AG20443 (cell line): Measurements from ENCODE around the gene VASP.

Source experiments
- DNase-seq: peaks from one replicate; pipeline ENCODE4 v3.0.0; 2012; ENCODE audit warnings: low spot score, mixed read lengths

The VASP gene

GRCh38 chr19:45506989-45507871, at the start of gene VASP:
Gene VASP, plus strand, starts transcription at chr19:45507479. Its CDS starts 293 bp downstream, at chr19:45507772.
- peak; percentile 86 for DNase-seq

- no peak for DNase-seq
Measured at GRCh38 chr19:45457776-45458175, 49.5 kb upstream of the VASP start.

GRCh38 chr19:45460807-45461347, 46.4 kb upstream of the VASP start:
- DNase-seq = no peak

- no peak for DNase-seq
Measured at GRCh38 chr19:45462174-45462573, 45.1 kb upstream of the VASP start.

- DNase-seq = no peak
Measured at GRCh38 chr19:45463241-45463640, 44.0 kb upstream of the VASP start.

GRCh38 chr19:45464274-45464673, 43.0 kb upstream of the VASP start:
- no peak for DNase-seq

GRCh38 chr19:45464852-45465441, 42.3 kb upstream of the VASP start:
- no peak for DNase-seq

GRCh38 chr19:45467115-45467455, 40.2 kb upstream of the VASP start:
- peak; percentile 12 for DNase-seq

GRCh38 chr19:45467456-45468158, 39.7 kb upstream of the VASP start, which contains the start of gene FOSB:
Gene FOSB, plus strand, starts transcription at chr19:45467996. Its CDS starts 591 bp downstream, at chr19:45468587.
- peak; percentile 95 for DNase-seq

GRCh38 chr19:45468159-45468651, 39.1 kb upstream of the VASP start:
- DNase-seq = peak; percentile 14

- DNase-seq = no peak
Measured at GRCh38 chr19:45468803-45469131, 38.5 kb upstream of the VASP start.

- DNase-seq = peak; percentile 78
Measured at GRCh38 chr19:45469132-45469944, 37.9 kb upstream of the VASP start.

- DNase-seq = peak; percentile 44
Measured at GRCh38 chr19:45469945-45470761, 37.1 kb upstream of the VASP start.

GRCh38 chr19:45470762-45471081, 36.6 kb upstream of the VASP start:
- no peak for DNase-seq

- no peak for DNase-seq
Measured at GRCh38 chr19:45471111-45471930, 36.0 kb upstream of the VASP start.

- no peak for DNase-seq
Measured at GRCh38 chr19:45471931-45472562, 35.2 kb upstream of the VASP start.

GRCh38 chr19:45472563-45473366, 34.5 kb upstream of the VASP start:
- DNase-seq = peak; percentile 24

- no peak for DNase-seq
Measured at GRCh38 chr19:45473367-45473681, 34.0 kb upstream of the VASP start.
